Stimulated activated CD4-positive, alpha-beta T cell treated with anti-CD3 and anti-CD28 coated beads, Interleukin-15, amount 100 ng/mL, for 1 hour (primary cell): ENCODE data around the gene ZNF518B.
A peak's percentile ranks its signal among the peaks of the same experiment; 100 is the strongest.

Experiments
- DNase-seq, 2 donors: peaks; one replicate each; pipeline ENCODE4 v3.0.0-alpha.2; 2020; ENCODE audit warnings: low read depth in 1 of 2, low spot score in 1 of 2

Gene ZNF518B

GRCh38 chr4:10457255-10457801 lies at the start of gene ZNF518B:
ZNF518B (minus strand) TSS chr4:10457426; CDS start chr4:10446328, 11,098 bp downstream.
- peak; percentile 67 to 76 for DNase-seq

GRCh38 chr4:10506077-10506476 lies 48.9 kb upstream of the ZNF518B start:
- DNase-seq = no peak

- no peak for DNase-seq
Observed at GRCh38 chr4:10504570-10505179, 47.4 kb upstream of the ZNF518B start.

GRCh38 chr4:10502717-10503116 lies 45.5 kb upstream of the ZNF518B start:
- no peak for DNase-seq

- no peak for DNase-seq
Observed at GRCh38 chr4:10500776-10501175, 43.5 kb upstream of the ZNF518B start.

GRCh38 chr4:10496200-10496599 lies 39.0 kb upstream of the ZNF518B start:
- no peak for DNase-seq

- DNase-seq = no peak
Observed at GRCh38 chr4:10495651-10496050, 38.4 kb upstream of the ZNF518B start.

- DNase-seq = no peak
Observed at GRCh38 chr4:10492464-10492863, 35.2 kb upstream of the ZNF518B start.

GRCh38 chr4:10491401-10491800 lies 34.2 kb upstream of the ZNF518B start:
- DNase-seq = no peak

- DNase-seq = no peak
Observed at GRCh38 chr4:10490996-10491395, 33.8 kb upstream of the ZNF518B start.

GRCh38 chr4:10482913-10483312 lies 25.7 kb upstream of the ZNF518B start:
- DNase-seq = no peak

GRCh38 chr4:10480616-10481015 lies 23.4 kb upstream of the ZNF518B start:
- no peak for DNase-seq

GRCh38 chr4:10478621-10479020 lies 21.4 kb upstream of the ZNF518B start:
- DNase-seq = no peak

- no peak for DNase-seq
Observed at GRCh38 chr4:10470505-10470904, 13.3 kb upstream of the ZNF518B start.

GRCh38 chr4:10466161-10466560 lies 8.9 kb upstream of the ZNF518B start:
- no peak for DNase-seq

GRCh38 chr4:10462876-10463275 lies 5.7 kb upstream of the ZNF518B start:
- DNase-seq = no peak

- no peak for DNase-seq
Observed at GRCh38 chr4:10461850-10462400, 4.7 kb upstream of the ZNF518B start.

- peak; percentile 44 to 73 for DNase-seq
Observed at GRCh38 chr4:10461091-10461849, 4.0 kb upstream of the ZNF518B start.

GRCh38 chr4:10460313-10461047 lies 3.3 kb upstream of the ZNF518B start:
- DNase-seq = no peak

- DNase-seq = no peak
Observed at GRCh38 chr4:10459305-10459704, 2.1 kb upstream of the ZNF518B start.

- no peak for DNase-seq
Observed at GRCh38 chr4:10458177-10458576, 951 bp upstream of the ZNF518B start.
